Neural progenitor cell (in vitro differentiated cells): Measurements from ENCODE around the gene CELF6.

Source experiments
- EZH2 ChIP-seq: fragments of 200-600 bp; sonication (generic); IDR thresholded peaks from 2 replicates; pipeline ENCODE4 v1.6.1; 2017; ENCODE audit warnings: antibody characterized with exemption, mild to moderate bottlenecking, moderate library complexity
- EZH2phosphoT487 ChIP-seq: fragments of 200-600 bp; sonication (generic); IDR thresholded peaks from 2 replicates; pipeline ENCODE4 v1.6.1; 2017; ENCODE audit warnings: antibody characterized with exemption
- TF ChIP-seq, protein P1 (sequence below): fragments of 200-600 bp; sonication (generic); IDR thresholded peaks from 2 replicates; pipeline ENCODE4 v1.5.1; 2017; ENCODE audit warnings: antibody characterized with exemption, mild to moderate bottlenecking

DNA sequence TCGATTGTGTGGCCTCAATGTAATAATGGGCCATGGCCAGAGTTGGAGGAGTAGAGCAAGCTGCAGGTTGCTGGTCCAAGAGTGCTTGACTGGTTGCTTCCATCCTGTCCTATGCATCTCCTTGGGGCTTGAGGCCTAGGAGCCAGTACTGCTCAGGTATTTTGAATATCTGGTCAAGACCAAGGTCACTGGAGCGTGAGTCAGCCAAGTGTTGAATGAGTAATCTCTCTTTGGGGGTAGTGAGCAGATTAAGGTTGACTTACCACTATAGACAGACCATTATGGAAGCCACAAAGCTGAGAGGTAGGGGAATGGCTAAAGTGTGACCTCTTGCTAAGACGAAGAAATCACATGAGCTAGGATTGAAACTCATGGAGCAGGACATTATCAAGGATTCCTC lies 38.2 kb downstream of the CELF6 start:
- TF ChIP-seq, protein P1, sequence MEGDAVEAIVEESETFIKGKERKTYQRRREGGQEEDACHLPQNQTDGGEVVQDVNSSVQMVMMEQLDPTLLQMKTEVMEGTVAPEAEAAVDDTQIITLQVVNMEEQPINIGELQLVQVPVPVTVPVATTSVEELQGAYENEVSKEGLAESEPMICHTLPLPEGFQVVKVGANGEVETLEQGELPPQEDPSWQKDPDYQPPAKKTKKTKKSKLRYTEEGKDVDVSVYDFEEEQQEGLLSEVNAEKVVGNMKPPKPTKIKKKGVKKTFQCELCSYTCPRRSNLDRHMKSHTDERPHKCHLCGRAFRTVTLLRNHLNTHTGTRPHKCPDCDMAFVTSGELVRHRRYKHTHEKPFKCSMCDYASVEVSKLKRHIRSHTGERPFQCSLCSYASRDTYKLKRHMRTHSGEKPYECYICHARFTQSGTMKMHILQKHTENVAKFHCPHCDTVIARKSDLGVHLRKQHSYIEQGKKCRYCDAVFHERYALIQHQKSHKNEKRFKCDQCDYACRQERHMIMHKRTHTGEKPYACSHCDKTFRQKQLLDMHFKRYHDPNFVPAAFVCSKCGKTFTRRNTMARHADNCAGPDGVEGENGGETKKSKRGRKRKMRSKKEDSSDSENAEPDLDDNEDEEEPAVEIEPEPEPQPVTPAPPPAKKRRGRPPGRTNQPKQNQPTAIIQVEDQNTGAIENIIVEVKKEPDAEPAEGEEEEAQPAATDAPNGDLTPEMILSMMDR = no peak
- TF ChIP-seq EZH2 (no peak), EZH2phosphoT487 (no peak)
